Measurements from ENCODE around the gene CLTRN.

CLTRN gene

DNA sequence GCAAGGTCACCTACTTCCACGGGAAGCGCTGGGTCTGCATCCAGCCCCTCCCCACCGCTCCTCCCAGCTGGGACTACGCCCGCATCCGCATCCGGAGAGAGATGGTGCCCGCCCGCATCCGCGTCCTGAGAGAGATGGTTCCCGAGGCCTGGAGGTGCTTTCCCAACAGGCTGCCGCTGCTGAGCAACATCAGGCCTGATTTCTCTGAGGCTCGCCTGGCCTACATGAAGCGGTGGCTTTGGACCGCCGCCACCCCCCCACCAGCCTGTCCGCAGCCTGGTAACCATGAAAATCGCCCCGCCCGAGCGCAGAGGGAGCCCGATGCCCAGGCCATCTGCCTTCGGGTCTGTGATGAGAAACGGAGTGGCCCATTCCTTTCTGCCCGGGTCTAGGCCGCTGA lies 18.1 kb downstream of the CLTRN start:
- DNase-seq = no peak

DNA sequence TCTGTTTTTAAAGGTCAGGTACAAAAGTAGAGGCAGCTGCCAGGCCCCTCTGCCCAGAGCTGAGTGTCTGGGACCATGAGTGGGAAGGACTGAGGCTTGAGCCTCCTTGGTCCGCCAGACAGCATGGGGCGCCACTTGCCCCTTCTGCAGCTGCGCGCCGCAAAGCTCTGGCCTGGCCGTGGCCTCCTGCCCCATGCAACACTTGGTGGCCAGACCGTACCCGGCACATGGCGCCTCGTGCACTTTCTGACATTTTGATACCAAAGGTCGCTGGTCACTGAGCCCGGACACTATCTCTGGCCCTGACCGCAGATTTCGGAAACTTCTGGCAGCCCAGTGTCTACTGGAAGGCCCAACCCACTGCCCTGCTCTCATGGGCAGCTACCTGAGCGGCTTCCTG lies 18.6 kb downstream of the CLTRN start:
- DNase-seq = no peak

DNA sequence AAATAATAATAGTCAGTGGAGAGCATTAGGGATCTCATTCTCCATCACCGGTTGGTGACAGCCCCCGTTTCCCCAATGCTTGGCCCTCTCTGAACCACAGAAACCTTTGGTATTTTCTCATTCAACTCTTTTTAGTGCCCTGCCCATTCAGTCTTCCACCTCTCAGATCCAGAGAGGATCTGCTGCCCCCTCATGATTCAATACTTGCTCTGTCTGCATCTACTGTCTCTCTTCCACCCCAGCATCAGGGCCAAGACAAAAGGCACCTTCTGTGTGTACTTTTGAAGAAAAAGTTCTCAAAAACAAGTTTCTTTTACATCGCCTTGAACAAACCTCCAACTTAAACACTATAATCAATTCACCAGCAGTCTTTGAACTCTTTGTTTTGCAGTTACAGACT lies 19.3 kb downstream of the CLTRN start:
- DNase-seq = no peak

DNA sequence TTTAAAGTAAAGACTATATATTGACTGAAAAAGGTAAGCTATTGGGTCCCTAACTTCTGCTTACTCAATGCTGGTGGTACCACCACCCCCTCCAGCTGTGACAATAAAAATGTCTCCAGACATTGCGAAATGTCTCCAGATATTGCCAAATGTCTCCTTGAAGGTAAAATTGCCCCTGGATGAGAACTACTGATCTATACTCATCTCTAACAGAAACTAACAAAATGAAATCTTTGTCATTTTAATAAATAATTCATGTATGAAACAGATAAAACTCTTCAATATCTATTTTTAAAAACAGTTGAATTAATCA lies 20.1 kb downstream of the CLTRN start:
- no peak for DNase-seq

DNA sequence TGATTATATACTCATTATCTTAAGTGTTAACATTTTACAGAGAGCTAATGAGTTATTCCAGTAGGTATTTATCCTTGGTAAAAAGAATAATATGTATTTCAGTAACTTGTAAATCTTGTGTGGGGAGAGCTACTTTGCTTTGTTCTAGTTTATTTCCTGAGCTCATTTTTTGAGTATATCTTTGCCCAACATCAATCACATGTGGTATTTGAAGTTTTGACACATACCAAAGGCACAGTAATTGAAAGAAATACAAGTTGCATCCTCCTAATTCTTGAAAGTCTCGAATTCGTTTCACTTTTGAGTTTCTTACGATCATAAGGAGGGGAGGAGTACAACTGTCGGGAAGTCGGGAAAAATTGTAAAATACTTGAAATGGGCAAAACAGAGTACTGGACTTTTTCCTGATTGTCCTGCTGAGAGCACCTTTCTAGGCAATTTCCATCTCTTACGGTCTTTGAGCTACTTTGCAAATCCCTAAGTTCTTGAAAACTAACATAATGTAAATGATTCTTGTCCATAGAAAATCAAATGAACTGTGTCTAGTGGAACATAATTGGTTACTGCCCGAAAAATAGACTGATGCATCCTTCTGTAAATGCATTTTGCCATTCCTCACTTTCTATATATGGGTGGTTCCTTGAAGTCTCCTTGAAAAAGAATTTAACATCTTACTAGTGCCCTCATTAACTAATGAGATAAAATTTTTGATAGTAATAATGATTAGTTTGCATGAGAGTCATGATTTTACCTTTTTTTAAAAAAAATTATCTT lies 20.6 kb downstream of the CLTRN start:
- DNase-seq = no peak

DNA sequence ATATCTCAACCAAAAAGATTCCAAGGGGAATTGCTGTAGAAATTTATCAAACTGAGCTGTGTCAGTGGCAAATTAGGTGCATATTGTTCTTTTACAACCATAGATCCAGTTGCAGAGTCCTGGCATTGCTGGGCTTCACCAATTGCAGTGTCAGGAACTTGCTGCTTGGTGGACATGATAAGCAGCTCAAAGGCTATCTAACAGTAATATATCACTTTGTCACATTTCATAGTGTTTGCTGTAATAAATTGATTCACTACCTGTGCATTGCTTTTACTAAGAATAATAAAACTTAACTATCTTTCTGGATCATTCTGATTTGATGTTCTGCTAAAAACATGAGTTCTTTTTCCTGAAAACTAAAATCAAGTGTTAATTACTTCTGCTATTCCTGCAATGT lies 33.0 kb downstream of the CLTRN start:
- no peak for DNase-seq

DNA sequence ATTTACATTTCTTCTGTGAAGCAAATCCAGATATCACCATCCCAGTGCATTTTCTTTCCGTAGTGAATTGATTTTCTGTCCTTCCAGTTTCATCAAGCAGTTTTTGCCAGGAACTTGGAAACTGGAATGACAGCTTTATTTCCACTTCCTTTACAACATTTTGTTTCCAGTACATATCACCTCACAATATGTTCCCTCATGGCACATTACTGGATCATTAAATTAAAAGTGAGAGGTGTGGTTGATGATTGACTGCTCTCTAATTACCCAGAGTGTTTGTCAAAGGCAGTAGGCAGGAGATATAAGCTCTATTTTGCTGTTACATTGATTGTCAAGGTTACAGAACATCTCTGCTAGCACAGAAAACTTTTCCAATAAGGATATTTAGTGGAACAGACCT lies 41.6 kb downstream of the CLTRN start:
- no peak for DNase-seq

DNA sequence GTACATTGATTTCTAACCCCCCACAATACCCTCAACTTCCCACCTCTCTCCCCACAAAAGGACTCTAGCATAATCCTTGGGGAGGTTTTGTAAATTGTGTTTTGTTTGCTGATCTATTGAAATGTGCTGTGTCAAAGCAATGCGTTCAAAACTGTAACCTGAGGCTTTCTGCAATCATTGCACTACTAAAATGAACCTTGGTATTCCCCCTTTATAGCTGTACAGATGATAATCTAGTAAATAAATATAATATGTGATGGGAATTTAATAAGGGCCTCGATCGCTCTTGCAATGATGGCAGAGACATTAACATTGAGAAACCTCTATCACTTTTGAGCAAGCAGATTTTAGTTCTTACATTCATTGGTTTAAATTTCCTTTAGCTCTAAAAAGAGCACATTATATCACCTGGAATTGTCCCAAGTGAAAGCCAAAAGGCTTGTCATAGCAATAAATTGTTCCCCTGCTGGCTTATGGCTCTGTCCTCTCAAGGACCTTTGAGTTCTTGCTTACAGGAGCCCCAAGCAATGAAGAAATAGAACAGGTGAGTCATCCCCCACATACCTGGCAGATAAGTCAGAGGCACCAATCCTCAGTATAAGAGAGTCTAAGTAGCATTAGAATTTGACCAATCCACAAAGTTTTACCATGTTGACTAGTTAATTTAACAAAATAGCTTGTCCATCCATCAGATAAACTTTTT lies 45.4 kb downstream of the CLTRN start:
- no peak for DNase-seq

DNA sequence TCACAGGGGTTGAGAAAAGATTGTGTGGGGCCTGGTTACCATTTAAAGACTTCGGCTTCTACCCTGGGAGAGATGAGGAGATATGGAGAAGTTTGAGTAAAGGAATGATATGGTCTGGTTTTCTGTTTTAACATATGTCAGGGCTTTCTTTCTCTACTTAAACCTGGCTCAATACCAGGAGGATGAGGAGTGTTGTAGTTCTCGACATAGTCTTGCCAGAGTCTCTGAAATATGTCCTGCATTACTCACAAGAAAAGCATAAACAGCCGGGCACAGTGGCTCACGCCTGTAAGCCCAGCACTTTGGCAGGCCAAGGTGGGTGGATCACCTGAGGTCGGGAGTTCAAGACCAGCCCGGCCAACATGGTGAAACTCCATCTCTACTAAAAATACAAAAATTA lies 47.5 kb downstream of the CLTRN start:
- no peak for DNase-seq

DNA sequence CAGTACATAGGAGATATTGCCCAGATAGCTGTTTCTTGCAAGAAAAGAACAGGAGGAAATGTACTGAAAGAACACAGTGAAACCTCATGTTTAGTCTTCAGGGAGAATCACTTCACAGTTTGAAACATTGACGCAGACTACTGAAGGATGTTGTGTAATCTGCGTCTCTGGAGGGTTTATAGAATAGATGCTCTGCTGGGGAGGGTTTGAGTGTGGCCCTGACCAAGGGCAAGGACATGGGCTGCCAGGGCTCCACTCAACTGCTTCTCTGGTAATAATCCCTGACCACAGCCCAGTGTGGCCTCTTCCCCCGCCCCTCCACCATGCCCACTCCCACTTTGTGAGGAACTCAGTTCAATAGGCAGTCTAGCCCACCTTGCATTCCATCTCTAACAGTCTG lies 48.1 kb downstream of the CLTRN start:
- no peak for DNase-seq

DNA sequence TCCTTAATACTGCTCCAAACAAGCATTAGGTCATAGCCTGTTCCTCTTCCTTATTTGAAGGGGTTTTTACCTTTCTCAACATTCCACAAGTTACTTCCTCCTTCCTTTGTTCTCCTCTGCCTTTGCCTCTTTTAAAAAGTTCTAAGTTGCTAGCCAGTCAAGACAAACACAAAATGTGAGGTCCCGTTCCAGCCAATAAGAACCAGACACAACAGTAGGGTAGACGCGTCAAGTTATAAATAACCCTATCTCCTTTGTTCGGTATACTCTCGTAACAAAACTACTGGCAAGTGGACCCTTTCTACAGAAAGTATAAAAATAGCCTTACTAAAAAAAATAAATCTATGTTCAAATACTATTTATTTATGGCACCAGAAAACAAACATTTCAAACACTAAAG lies 57.5 kb downstream of the CLTRN start:
- DNase-seq = no peak

DNA sequence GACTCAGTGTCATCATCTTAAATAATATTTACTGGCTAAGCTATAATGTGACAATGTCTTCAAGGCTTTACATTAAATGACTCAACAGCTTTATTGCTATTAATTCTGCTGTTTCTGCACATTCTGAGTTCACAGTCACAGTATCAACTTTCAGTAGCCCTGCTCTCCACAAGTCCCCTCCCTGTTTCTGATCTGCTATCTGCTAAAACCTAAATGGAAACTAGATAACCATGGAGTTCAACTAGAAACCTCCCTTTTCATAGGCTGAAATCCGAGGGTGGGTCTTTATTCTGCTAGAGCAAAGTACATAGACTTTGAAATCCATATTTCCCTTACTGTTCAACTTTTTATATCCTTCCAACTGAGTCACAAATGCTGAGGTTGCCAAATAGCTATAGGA lies 58.5 kb downstream of the CLTRN start:
- no peak for DNase-seq

DNA sequence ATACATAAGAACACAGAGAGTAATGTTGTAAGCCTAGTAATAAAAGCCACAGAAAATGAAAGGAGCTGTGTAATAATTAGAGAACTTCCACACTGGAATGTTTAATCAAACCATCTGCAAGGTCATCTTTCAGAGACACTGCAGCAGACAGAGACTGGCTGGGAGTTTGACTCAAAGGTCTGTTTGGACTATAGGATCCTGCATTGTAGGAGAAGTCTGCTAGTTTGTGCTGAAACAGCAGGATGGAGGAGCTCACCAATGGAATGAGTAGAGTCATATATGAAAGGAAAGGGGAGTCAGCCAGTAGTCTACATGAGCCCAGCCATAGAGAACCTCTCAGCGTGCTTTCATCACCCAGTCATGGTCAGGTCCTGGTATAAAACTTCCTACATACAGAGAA lies 59.4 kb downstream of the CLTRN start:
- DNase-seq = no peak

DNA sequence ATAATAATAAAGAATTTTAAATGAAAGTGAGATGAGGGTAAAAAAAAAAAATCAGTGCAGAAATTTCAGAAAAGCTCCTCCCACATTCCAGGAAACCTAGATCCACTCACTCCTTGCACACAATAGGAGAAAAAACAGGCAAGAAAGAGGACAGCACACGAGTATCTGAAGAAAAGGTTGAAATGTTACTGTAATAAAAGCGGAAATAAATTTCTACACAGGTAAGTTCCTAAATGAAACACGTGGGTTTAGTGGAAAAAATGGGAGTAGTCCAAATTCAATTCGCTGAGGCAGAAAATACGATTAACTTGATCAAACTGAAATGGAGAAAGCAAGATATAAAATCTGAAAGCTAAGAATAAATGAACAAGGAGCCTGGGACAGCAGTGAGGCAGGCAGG lies 61.8 kb downstream of the CLTRN start:
- DNase-seq = no peak

DNA sequence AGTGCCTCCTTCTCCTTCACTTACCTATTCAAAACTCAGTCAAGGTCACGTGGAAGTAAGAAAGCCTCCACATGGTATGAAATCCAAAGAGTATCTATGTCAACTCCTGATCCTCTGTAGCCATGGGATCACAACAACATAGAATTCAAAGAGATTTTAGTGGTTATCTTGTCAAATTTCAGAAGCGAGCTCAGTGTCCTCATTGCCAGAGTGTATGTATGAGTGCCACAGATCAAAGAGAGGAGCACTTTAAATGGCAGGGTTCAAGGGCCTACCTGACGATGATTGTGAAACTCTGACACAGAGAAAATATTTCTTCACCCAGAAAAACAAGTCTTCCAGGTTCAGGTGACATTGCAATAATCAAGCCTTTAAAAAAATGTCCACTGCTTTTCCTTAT lies 62.7 kb downstream of the CLTRN start:
- DNase-seq = no peak

DNA sequence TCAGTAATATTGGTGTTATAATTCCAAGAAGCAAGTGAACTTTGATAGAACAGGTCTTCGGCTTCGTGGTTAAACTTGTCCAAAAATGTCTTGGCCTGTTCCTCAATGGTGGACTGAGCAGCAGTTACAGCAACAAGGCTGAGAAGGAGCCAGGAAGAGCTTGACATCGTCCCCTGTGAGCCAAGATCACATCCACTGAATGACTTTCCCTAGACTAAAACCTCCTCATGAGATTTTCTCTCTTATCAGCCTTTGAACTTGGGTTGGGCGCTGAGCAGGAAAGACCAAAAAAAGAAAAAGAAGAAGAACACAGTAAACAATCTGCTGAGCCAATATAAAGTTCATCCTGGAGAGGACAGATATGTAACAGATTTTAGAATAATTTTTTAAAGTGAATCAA lies 63.9 kb downstream of the CLTRN start, which contains the start of gene ACE2:
Gene ACE2 (minus strand): TSS at position 216 of the 400 bp plus-strand sequence. CDS start 49 bp downstream, at position 167.
- no peak for DNase-seq

DNA sequence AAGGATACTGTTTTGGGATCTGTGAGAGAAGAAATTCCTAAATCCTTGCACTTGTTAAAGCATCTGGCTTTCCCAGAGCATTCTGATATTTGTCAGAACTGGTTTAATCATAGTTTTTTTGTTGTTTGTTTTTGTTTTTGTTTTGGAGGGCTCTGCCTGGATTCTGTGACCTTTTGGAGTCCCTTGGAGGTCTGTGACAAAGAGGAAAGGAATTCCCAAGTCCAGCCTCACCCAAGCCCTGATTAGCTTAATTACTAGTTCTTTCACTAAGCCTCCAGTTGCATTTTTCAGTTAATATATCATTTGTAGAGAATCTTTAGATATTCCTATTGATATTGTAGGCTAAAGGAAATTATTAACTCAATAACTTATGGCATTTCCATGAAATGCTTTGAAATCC lies 64.6 kb downstream of the CLTRN start:
- DNase-seq = no peak

DNA sequence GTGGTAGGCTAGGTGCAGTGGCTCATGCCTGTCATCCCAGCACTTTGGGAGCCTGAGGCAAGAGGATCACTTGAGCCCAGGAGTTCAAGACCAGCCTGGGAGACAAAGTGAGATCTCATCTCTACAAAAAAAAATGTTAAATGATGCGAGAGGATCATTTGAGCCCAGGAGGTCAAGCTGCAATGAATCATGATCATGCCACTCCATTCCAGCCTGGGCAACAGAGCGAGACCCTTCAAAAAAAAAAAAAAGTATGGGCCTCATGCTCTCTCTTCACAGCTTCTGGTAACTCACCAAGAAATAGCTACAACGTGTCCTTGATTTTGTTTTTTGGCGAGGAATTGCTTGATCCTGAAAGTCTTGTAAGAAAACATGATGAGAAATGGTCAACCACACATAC lies 65.1 kb downstream of the CLTRN start:
- DNase-seq = no peak

DNA sequence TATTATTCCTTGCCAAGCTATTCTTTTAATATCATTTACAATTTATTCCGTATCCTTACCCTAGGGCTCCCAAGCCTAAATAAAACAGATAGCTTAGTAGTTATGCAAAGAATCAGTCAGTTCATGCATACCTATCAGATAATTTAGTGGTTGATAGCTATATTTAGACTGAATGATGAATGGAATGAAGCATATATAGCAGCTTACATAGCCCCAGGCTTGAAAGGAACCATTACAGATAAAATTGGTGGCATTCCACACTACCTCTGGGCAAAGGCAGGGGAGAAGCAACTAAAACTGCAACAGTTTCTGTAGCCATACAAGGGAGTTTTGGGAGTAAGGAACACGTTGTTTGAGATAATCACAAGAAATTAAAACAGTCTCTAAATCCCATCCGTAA lies 66.6 kb downstream of the CLTRN start:
- no peak for DNase-seq

DNA sequence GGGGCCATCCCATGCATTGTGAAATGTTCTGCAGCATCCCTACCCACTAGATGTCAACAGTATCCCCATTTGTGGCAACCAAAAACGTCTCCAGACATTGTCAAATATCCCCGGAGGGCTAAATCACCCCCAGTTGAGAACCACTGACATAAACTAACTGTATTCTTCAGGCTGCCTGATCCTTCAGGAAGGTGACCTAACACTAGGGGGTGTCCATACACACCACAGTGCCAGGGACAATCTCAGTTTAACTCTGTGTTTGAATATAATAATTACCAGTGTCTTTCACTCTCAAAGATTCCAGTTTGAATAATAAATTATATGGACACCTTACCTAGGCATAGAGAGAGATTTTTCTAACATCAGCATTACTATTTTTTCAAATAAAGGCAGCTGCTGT lies 70.2 kb downstream of the CLTRN start:
- DNase-seq = no peak

DNA sequence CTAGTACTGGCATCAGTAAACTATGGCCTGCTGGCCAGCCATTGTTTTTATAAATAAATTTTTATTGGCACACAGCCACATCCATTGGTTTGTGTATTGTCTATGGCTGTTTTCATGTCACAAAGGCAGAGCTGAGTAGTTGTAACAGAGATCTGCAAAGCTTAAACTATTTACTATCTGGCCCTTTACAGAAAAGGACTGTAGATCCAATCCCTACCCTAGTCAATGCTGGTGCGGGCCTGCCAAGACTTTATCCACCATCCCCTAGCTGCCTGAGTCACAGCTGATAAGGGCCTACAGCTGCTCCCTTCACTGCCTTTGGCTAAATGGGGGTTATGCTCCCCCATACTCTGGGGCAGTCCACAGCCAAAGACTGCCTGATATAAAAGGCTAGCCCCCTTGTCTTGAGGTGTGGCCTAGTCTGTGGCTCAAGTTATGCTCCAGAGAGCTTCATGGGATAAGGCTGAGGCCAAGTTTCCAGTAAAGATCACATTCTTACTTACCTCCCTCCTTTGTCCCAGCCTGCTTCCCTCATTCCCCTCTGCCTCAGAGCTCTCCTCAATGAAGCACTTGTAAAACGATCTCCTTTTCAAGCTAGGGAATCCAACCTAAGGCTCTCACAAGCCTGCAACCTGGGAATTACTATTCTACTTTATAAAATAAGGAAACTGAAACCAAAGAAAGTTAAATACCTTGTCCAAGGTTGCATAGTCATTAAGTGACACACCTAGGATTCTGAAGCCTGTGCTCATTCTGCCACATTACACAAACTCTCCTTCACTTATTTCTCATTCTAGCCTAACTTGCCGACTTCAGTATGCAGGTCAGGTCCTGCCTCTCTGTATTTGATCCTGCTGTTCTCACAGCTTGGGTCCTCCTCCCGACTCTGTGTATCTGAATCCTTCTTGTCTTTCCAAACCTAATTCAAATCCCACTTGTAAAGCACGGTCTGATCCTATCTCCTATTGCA lies 84.5 kb downstream of the CLTRN start:
- DNase-seq = no peak
